Testis (tissue), 2 donors: Measurements from ENCODE around the gene ING4.

Experiments
- CTCF ChIP-seq, 3 experiments: fragments of 450-650 bp in 2 of 3; fragments of 200-600 bp in 1 of 3; sonication (generic) in 1 of 3; IDR thresholded peaks; one replicate each; pipeline ENCODE4 v1.5.1; 2016 to 2019; ENCODE audit warnings: antibody characterized with exemption in 3 of 3, mild to moderate bottlenecking in 2 of 3, moderate library complexity in 1 of 3
- POLR2A ChIP-seq: fragments of 450-650 bp; IDR thresholded peaks from one replicate; pipeline ENCODE4 v1.6.1; 2017; ENCODE audit warnings: antibody characterized with exemption, mild to moderate bottlenecking, moderate library complexity

DNA sequence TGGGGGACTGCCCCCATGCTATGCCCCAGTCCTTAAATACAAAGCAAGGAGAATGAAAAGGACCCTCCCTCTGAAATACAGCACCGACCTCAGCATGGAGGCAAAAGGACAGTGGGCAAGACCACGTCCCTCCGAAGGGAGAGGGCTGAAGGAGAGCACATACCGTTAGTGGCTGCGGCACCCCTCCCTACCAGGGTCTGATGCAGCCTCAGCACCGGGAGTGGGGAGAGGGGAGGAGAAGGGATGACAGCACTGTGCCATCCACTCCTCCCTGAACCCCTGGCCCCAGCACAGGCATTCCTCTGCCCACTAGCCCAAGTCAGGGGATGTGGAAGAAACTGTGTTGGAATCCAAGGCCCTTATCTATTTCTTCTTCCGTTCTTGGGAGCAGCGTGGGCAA lies 12.1 kb downstream of the ING4 start:
- TF ChIP-seq CTCF (IDR thresholded peaks at IDR 0.05) (no peak), POLR2A (no peak)
